Left lung (tissue), 10 donors: ENCODE measurements around the gene AKR1D1. TPM values are rescaled to one million over a fixed set of nuclear protein-coding genes. Genes with fewer than 3 reads are reported as not detected.

Experiments used
- ATAC-seq: fragments of 200-7000 bp; cut with Tn5 transposase; one replicate; pipeline ENCODE4 v1.9.1; 2020; ENCODE audit warnings: moderate library complexity
- DNase-seq, 4 donors: peaks; one replicate each; pipeline ENCODE4 v3.0.0-alpha.2; 2013 to 2020
- H3K27ac ChIP-seq, 2 donors: fragments of 200-600 bp; sonication (generic) in 1 of 2; one replicate each; pipeline versions ENCODE4 v1.5.0 to v1.8.0; 2020 to 2021
- H3K27me3 ChIP-seq, 2 donors: fragments of 200-600 bp; sonication (generic) in 1 of 2; one replicate each; pipeline versions ENCODE4 v1.5.0 to v1.8.0; 2020 to 2021
- H3K36me3 ChIP-seq, 2 donors: fragments of 200-600 bp; sonication (generic) in 1 of 2; one replicate each; pipeline versions ENCODE4 v1.5.0 to v1.8.0; 2020 to 2021
- H3K4me1 ChIP-seq, 2 donors: fragments of 200-600 bp; one replicate each; pipeline ENCODE4 v1.8.0; 2021
- H3K4me3 ChIP-seq, 2 donors: fragments of 200-600 bp; sonication (generic) in 1 of 2; one replicate each; pipeline versions ENCODE4 v1.5.0 to v1.8.0; 2020 to 2021; ENCODE audit warnings: mild to moderate bottlenecking in 1 of 2
- H3K9me3 ChIP-seq, 2 donors: fragments of 200-600 bp; sonication (generic) in 1 of 2; one replicate each; pipeline versions ENCODE4 v1.5.0 to v1.8.0; 2020 to 2021
- CTCF ChIP-seq, 2 donors: fragments of 200-600 bp; sonication (generic) in 1 of 2; IDR thresholded peaks; one replicate each; pipeline versions ENCODE4 v1.5.0 to v1.8.0; 2021; ENCODE audit warnings: antibody characterized with exemption in 2 of 2
- intact Hi-C, 2 donors: fragments of 100-400 bp; cut with DNase I; formaldehyde crosslinking; loops; one replicate each; pipeline versions ENCODE4 v1.11.2 to v1.14.2; 2022
- polyA plus RNA-seq, 6 donors: library from polyadenylated mRNA; unstranded; fragments of 120-200 nt; gene quantifications; one replicate each; pipeline ENCODE4 v1.2.1, GENCODE V29; 2013; ENCODE audit not compliant: insufficient read length in 6 of 6
- total RNA-seq, 2 donors: library from RNA; stranded (reverse); fragmentation: NEBNext Ultra II Directional; extraction: Animal tissue kit (Norgen Biotek cat#: 25700); gene quantifications; one replicate each; pipeline ENCODE4 v1.2.1, GENCODE V29; 2021
- donor health status: DM: no; HTN: yes; CAD: no.
- donor health status: DM: no; HTN: no; CAD: no.

Gene AKR1D1
- total and polyA plus RNA-seq, 8 donors, result 0.11 to 0.17 (median 0.14) TPM; not detected in 5

- DNase-seq, result no peak
- no peak overlapping the region for H3K4me3 ChIP-seq
- H3K4me1 ChIP-seq, result no peaks in the 10 kb centered on the region
- TF ChIP-seq CTCF (IDR thresholded peaks at IDR 0.05), result no peak
- no peak overlapping the region for H3K27ac ChIP-seq
- intact Hi-C loops, result no loop called here
- ATAC-seq, result no peak
- H3K27me3 ChIP-seq, result no peaks in the 10 kb centered on the region
- H3K9me3 ChIP-seq, result peaks cover 0 to 3% of the 10 kb centered on the region in 2 donors
- no peaks in the 10 kb centered on the region for H3K36me3 ChIP-seq
Measured at GRCh38 chr7:138158739-138159528, 82.7 kb downstream of the AKR1D1 start.

GRCh38 chr7:138161600-138162081 lies 85.4 kb downstream of the AKR1D1 start:
- Histone ChIP-seq H3K27me3 (no peaks in the 10 kb centered on the region), H3K4me1 (no peaks in the 10 kb centered on the region), H3K27ac (no peak overlapping the region), H3K9me3 (peaks cover 0 to 27% of the 10 kb centered on the region in 2 donors), H3K4me3 (no peak overlapping the region), H3K36me3 (no peaks in the 10 kb centered on the region)
- DNase-seq (peak in 3 of 4 donors; percentile 69 to 91 (median 81)), ATAC-seq (peak; percentile 100)
- intact Hi-C loops, result loop anchor here in 1 of 2 donors (5.0 kb wide), 1 partner anchor 576 kb away; no protein-coding TSS in a partner anchor
- TF ChIP-seq CTCF (IDR thresholded peaks at IDR 0.05), result peak; percentile 55 to 58

- Histone ChIP-seq H3K36me3 (no peaks in the 10 kb centered on the region), H3K27ac (no peak overlapping the region), H3K27me3 (no peaks in the 10 kb centered on the region), H3K4me1 (no peaks in the 10 kb centered on the region), H3K4me3 (no peak overlapping the region), H3K9me3 (peaks cover 0 to 27% of the 10 kb centered on the region in 2 donors)
- no peak for DNase-seq
- ATAC-seq, result no peak
- intact Hi-C loops, result loop anchor here in 1 of 2 donors (5.0 kb wide), 1 partner anchor 575 kb away; no protein-coding TSS in a partner anchor
- no peak for TF ChIP-seq CTCF (IDR thresholded peaks at IDR 0.05)
Measured at GRCh38 chr7:138162236-138162635, 86.0 kb downstream of the AKR1D1 start.

GRCh38 chr7:138163800-138164199 lies 87.5 kb downstream of the AKR1D1 start:
- Histone ChIP-seq H3K4me1 (no peaks in the 10 kb centered on the region), H3K36me3 (no peaks in the 10 kb centered on the region), H3K9me3 (peaks cover 0 to 27% of the 10 kb centered on the region in 2 donors), H3K4me3 (no peak overlapping the region), H3K27ac (no peak overlapping the region), H3K27me3 (no peaks in the 10 kb centered on the region)
- ATAC-seq (no peak), DNase-seq (no peak)
- intact Hi-C loops, result loop anchor here in 1 of 2 donors (5.0 kb wide), 1 partner anchor 574 kb away; no protein-coding TSS in a partner anchor
- TF ChIP-seq CTCF (IDR thresholded peaks at IDR 0.05), result no peak

GRCh38 chr7:138164804-138165203 lies 88.5 kb downstream of the AKR1D1 start:
- intact Hi-C loops, result loop anchor here in 1 of 2 donors (5.0 kb wide), 1 partner anchor 572 kb away; no protein-coding TSS in a partner anchor
- peaks cover 0 to 27% of the 10 kb centered on the region in 2 donors for H3K9me3 ChIP-seq
- H3K27me3 ChIP-seq, result no peaks in the 10 kb centered on the region
- no peak for ATAC-seq
- H3K4me1 ChIP-seq, result no peaks in the 10 kb centered on the region
- TF ChIP-seq CTCF (IDR thresholded peaks at IDR 0.05), result no peak
- DNase-seq, result no peak
- H3K27ac ChIP-seq, result no peak overlapping the region
- no peak overlapping the region for H3K4me3 ChIP-seq
- no peaks in the 10 kb centered on the region for H3K36me3 ChIP-seq
